ENCODE measurements around the gene CBLL2. TPM values are rescaled to one million over a fixed set of nuclear protein-coding genes. Genes with fewer than 3 reads are reported as not detected.

Gene CBLL2
- total and polyA plus RNA-seq, 10 of the 15 experiments (the other 5 are each of a cell fraction or from before 2014, with no cell fraction given), result 0.12 to 0.17 TPM; not detected in 8

Other genes with a start within 250 kb of the CBLL2 start
- 1.0 and 1.1 TPM in 2 replicates for gene PHEX, start 240.6 kb upstream of the CBLL2 start, total RNA-seq (2014; rRNA removed)
- 0.85 and 0.88 TPM in 2 replicates for gene PHEX, start 240.6 kb upstream of the CBLL2 start, total RNA-seq (2014; rRNA removed; fragmentation: Illumina TruSeq; extraction: Trizol)
- gene PHEX, start 240.6 kb upstream of the CBLL2 start, total RNA-seq (2021), result 0.56 TPM in 2 replicates
- 97.2 and 103 TPM in 2 replicates for gene PHEX, start 240.6 kb upstream of the CBLL2 start, polyA plus RNA-seq (2011; rRNA removed)
- 0.46 and 0.73 TPM in 2 replicates for gene PHEX, start 240.6 kb upstream of the CBLL2 start, polyA plus RNA-seq (2014; fragmentation: Illumina TruSeq; extraction: Trizol)
- gene PHEX, start 240.6 kb upstream of the CBLL2 start, polyA plus RNA-seq (2014; fragmentation: Nextera tagmentation; extraction: Ambion mirVana), result under 1 TPM; 0.33 to 0.53 TPM
- 0.24 and 0.63 TPM in 2 replicates for gene PHEX, start 240.6 kb upstream of the CBLL2 start, polyA plus RNA-seq (2014; rRNA removed)
- gene PHEX, start 240.6 kb upstream of the CBLL2 start, polyA plus RNA-seq (2016; fragmentation: Nextera tagmentation; extraction: Ambion mirVana), result under 1 TPM; 0.12 to 0.14 TPM

All from GM12878 (cell line).